AG09309 (cell line): ENCODE results near the gene TRAF1.

Experiments
- DNase-seq: peaks from one replicate; pipeline ENCODE4 v3.0.0-alpha.2; 2010; ENCODE audit warnings: low read depth
- H3K4me3 ChIP-seq: 2 replicates; pipeline ENCODE4 v1.5.1; 2011; ENCODE audit warnings: mild to moderate bottlenecking, low read depth, low read length, moderate library complexity; ENCODE audit not compliant: control insufficient read depth
- CTCF ChIP-seq: IDR thresholded peaks from 2 replicates; pipeline ENCODE4 v1.5.1; 2011; ENCODE audit warnings: mild to moderate bottlenecking, low read depth, low read length, inconsistent platforms; ENCODE audit not compliant: insufficient read depth, control insufficient read depth; ENCODE audit errors: missing control alignments

TRAF1 gene

DNA sequence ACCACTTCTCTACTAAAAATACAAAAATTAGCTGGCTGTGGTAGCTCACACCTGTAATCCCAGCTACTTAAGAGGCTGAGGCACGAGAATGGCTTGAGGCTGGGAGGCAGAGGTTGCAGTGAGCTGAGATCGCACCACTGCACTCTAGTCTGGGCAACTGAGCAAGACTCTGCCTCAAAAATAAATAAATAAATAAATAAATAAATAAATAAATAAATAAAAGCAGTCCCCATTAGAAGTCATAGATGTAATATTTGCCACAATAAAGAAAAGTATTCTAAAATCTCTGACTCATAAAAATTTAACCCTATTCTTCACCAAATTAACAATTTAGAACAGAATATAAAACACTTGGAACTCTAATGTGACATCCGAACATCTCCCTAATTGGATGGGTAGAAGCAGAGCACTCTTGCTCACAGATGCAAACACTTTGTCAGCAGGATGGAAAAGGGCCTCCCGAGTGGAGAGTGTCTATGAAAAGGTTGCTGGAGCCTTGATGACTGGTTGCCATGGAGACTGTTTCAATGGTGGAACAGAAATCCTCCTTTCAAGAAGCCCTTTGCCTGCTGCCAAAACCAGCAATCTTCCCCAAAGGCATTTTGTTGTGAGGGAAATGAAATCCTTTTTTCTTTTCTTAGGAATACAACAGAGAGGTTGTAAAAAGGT, 38.9 kb upstream of the TRAF1 start:
- H3K4me3 ChIP-seq: no peak overlapping the region
- no peak for TF ChIP-seq CTCF
- DNase-seq: no peak

DNA sequence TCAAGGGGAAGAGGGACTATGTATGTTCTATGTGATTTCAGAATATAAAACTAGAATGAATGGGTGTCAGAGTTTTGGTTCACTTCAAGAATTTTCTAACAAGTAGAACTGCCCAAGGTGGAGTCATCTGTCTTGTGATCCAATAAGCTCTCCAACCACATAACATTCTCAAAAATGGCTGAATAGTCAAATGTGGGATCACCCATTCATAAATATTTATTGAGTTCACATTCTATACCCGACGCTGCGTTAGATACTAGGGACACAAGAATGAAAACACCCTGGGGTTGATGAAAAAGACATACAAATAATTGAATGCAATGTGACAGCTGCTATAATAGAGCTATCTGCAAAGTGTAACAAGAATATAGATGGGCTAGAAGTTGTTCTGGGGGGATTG, 35.3 kb upstream of the TRAF1 start:
- H3K4me3 ChIP-seq: no peak overlapping the region
- no peak for TF ChIP-seq CTCF
- no peak for DNase-seq

GRCh38 chr9:120960001-120960400, 33.4 kb upstream of the TRAF1 start:
- H3K4me3 ChIP-seq: no peak overlapping the region
- DNase-seq: no peak
- no peak for TF ChIP-seq CTCF

DNA sequence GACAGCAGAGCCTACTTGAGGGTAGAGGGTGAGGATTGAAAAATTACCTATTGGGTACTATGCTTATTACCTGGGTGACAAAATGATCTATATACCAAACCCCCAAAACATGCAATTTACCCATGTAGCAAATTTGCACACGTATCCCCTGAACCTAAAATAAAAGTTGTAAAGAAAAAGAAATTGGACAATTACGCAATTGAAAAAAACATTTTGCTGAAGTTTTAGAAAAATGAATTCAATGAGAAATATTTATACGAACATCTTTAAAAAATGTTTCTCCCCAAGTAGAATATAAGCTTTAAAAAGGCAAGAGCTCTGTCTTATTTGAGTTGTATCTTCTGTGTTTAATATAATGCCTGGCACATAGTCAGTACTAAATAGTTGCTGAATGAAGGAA, 30.3 kb upstream of the TRAF1 start:
- no peak for DNase-seq
- TF ChIP-seq CTCF: no peak
- no peak overlapping the region for H3K4me3 ChIP-seq

GRCh38 chr9:120951960-120952618, 25.5 kb upstream of the TRAF1 start:
- DNase-seq: no peak
- no peak for TF ChIP-seq CTCF
- no peak overlapping the region for H3K4me3 ChIP-seq

- no peak overlapping the region for H3K4me3 ChIP-seq
- DNase-seq: no peak
- TF ChIP-seq CTCF: no peak
Observed at GRCh38 chr9:120950421-120951388, 24.1 kb upstream of the TRAF1 start.
